GM18873 (cell line): Measurements from ENCODE around the gene FIBCD1.
"Not testable (repeated sequence)": the region's sequence is repeated elsewhere in the genome, so short reads cannot be mapped to it uniquely, and the experiment has no call there.

Experiments
- ATAC-seq: cut with Tn5 transposase; IDR thresholded peaks from one replicate; pipeline ENCODE4 v1.9.1; 2021; ENCODE audit warnings: mild to moderate bottlenecking, moderate library complexity, moderate number of reproducible peaks; ENCODE audit not compliant: unreplicated experiment, low FRiP score

Gene FIBCD1

DNA sequence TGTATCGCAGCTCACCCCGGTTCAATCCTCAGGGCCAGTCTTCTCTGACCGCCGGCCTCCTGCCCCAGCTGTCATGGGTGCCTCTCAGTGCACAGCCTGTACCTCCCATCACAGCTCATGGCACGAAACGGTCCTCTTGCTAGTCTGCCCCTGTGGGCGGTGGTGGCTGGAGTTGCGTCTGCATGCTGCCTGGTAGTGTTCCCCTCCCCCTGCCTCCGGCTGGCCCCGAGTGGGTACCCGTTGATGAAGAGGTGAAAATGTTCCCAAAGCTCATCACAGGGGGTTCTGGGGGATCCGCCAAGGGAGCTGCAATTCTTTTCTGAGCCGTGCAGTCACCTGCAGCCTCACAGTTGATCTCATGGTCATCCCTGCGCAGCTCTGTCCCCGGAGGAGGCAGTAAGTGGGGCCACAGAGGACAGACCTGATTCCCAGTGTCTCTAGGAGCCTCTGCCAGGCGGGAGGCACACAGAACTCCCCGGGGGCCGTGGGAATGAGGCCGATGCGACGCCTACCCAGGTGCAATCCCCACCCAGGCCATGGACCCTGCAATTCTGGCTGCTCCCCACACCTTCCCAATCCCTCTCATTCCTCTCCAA is 34.7 kb upstream of the FIBCD1 start:
- no peak for ATAC-seq

DNA sequence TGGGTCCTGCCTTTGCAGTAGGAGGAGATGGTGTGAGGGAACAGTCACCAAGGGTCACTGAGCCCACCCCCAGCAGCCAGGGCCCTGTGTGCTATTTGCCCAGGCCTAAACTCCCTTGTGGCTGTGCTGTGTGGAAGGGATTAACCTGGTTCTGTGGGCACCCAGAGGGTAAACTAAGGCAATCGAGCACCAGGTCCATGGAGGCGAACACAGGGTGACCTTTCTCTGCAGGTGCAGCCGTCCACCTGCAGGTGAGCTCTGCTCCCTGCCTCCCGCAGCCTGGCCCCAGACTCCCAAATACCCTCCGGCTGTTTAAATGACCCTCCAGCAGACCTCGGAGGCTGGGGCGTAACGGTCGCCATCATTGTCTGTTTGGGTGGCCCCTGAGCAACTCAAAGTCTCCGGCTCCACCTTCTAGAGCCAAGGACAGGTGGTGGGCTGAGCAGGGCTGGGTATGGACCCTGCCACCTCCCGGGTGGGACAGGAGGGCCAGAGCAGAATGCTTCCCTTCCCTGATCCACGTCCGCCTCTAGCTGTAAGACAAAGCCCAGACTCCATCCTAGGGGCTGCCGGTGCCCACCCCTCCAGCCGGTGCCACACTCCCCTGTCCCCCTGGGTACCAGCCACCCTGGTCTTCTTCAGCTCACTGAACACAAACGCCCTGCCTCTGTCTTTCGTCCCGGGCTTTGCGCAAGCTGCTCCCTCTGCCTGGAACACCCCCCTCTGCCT is 34.1 kb upstream of the FIBCD1 start:
- no peak for ATAC-seq

DNA sequence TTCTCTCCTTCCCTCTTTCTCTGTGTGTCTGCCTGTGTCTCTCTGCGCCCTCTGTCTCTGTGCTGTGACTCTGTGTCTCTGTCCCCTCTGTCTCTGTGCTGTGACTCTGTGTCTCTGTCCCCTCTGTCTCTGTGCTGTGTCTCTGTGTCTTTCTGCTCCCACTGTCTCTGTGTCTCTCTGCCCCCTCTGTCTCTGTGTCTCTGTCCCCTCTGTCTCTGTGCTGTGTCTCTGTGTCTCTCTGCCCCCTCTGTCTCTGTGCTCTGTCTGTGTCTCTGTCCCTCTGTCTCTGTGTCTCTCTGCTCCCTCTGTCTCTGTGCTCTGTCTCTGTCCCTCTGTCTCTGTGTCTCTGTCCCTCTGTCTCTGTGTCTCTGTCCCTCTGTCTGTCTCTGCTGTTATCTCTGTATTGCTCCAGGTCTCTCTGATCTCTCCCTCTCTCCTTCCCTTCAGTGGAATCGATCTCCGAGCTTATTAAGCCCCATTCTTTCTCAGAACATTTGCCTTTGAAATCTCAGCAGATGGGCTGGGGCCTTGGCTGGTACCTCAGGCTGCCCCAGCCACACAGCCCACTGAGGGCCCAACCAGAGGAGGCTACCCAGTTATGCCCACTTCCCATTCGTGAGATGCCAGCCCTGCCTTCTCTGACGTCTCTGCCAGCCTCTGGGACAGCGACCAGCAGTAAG is 33.4 kb upstream of the FIBCD1 start:
- ATAC-seq = no peak

DNA sequence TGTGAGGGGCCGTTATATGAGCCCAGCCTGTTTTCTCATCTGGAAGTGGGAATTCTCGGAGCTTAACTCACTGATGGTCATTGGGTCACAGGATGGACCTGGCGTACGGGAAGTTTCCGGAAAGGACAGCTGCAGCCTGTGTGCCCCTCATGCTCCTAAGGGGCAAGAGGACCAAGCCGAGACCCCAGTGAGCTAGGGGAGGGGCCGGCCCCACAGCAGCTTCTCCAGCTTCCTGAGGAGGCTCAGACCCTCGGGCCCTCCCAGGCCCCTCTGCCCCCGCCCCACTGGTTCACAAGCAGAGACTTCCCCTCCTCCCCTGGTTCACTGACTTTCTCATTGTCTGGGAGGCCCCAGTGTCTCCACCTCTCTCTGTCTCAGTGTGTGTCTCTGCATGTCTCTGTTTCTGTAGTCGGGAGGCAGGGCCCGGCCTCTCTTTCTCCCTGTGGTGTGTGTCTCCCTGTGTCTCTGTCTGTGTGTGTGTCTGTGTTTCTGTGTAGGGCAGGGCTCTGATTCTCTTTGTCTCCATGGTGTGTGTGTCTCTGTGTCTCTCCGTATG is 32.3 kb upstream of the FIBCD1 start:
- no peak for ATAC-seq

- no peak for ATAC-seq
Measured at GRCh38 chr9:130970855-130971254, 31.8 kb upstream of the FIBCD1 start.

GRCh38 chr9:130970052-130970451 is 31.0 kb upstream of the FIBCD1 start:
- ATAC-seq = no peak

DNA sequence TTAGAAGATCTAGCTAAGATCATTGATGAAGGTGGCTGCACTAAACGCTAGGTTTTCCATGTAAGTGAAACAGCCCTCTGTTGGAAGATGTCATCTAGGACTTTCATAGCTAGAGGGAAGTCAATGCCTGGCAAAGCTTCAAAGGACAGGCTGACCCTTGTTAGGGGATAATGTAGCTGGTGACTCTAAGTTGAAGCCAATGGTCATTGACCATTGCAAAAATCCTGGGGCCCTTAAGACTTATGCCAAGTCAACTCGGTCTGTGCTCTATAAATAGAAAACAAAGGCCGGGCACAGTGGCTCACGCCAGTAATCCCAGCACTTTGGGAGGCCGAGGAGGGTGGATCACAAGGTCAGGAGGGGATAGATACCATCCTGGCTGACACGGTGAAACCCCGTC is 26.6 kb upstream of the FIBCD1 start:
- ATAC-seq = no peak

DNA sequence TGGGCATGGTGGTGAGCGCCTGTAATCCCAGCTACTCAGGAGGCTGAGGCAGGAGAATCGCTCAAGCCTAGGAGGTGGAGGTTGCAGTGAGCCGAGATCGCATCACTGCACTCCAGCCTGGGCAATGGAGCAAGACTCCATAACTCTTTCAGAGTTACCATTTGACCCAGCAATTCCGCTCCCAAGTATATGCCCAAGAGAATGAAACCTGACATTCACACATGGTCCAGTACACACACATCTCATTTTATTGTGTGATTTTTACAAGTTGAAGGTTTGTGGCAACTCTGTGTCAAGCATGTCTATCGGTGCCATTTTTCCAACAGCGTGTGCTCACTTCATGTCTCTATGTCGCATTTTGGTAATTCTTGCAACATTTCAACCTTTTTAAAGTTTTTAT is 24.9 kb upstream of the FIBCD1 start:
- ATAC-seq = no peak

DNA sequence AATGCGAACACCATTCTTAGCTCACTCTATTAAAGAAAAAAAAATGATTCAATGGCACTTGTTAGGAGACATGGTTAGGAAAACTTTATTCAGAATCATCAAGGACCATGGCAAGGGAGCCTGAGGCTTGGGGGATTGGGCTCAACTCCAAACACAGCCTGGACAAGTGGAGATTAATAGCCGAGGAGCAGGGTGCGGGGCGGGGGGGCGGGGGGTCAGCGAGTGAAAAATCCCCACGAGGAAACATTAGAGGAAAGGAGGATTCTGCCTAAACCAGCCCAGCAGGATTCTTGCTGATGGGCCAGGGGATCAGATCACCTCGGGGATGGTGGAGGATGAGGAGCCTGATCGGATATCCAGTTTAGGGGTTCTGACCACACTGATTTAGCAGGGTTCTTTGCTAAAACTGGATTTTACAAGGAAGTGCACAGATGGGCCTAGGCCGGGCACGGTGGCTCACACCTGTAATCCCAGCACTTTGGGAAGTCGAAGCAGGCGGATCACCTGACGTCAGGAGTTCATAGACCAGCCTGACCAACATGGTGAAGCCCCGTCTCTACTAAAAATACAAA is 24.4 kb upstream of the FIBCD1 start:
- no peak for ATAC-seq

GRCh38 chr9:130962418-130963316 is 23.6 kb upstream of the FIBCD1 start:
- ATAC-seq = no peak

DNA sequence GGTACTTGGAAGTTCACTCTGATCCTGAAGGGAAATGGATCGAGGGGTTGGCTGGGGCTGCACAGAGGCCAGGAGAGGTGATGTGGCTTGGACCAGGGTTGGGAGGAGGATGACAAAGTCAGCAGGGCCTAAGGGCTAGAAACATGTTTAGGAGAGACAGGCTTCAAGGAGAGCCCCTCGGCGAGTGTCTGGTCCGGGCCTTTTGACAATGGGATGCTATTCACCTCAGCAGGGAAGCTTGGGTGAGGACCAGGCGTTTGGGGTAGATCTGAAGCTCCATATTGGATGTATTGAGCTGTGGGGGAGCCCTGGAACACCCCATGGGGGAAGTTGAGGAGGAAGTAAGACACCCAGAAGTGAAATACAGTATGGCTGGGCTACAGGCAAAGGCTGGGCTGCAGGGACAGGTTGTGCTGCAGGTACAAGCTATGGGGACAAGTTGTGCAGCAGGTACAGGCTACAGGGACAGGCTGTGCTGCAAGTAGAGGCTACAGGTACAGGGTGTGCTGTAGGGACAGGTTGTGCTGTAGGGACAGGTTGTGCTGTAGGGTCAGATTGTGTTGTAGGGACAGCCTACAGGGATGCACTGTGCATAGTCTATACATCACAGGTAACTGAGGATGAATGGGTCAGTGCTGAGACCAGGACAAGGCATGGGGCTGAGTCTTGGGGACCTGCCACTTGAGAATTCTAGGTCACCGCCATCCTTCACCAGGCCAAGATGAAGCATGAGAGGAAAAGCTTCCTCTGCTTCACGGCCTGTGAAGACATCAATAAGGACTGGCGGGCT is 22.7 kb upstream of the FIBCD1 start:
- ATAC-seq = no peak

GRCh38 chr9:130960522-130961378 is 21.7 kb upstream of the FIBCD1 start:
- ATAC-seq = no peak

DNA sequence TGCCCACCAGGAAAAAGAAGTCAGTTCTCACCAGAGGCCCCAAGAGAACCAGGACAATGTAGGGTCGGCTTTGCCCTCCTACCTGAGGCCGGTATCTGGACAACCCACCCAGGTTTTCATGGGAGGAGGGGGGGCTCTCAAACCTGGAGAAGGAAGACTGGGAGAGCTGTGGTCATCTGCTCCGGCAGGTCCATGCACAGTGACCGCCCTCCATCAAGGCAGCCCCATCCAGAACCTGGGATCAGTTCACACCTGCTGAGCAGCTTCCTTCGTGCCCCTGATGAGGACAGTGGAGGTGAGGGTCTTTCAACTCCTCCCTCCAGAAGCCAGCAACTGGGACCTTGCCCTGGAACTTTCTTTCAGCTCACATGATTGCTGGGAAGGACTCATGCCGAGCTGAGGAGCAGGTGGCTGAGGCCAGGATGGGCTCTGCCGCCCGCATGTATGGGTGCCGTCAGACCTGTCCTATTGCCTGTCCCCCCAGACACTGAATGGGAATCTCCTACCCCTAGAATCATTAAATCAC is 20.8 kb upstream of the FIBCD1 start:
- no peak for ATAC-seq

- ATAC-seq = not testable (repeated sequence)
Measured at GRCh38 chr9:130958564-130958963, 19.5 kb upstream of the FIBCD1 start.

DNA sequence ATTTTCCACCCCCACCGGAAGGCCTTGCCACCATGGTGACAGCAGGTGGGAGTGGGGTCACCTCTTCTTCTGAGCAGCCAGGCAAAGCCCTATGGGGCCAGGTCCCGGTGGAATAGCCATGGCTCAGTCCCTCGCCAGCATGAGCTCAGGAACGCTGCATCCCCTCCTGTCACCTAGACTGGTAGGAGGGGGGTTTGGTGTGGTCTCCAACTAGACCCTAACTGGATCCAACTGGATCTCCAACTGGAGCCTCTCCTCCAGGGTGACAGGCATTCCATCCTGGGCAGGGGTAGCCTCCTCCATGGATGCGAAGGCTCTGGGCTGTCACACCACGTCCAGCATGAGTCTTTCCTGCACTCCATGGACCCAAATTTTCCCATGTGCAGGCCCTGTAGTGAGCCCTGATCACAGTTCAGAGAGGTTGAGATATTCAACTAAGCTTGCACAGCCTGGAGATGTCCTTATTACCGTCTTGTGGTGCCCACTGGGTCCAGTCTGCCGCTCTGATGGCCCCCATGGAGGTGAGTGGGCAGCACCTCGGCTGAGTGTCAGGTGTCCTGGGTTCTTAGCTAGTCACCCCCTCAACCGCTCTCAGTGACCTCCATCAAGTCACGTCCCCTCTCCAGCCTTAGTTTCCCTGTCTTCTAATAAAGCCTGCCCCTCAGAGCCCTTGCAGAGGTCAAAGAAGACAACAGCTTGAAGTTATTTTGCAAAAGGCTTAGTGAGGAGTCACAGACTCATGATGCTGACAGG is 18.6 kb upstream of the FIBCD1 start:
- ATAC-seq = no peak

- ATAC-seq = no peak
Measured at GRCh38 chr9:130956636-130957450, 17.8 kb upstream of the FIBCD1 start.
